K562 (cell line): Measurements from ENCODE around the gene MED29. TPM values are rescaled to one million over a fixed set of nuclear protein-coding genes. Genes with fewer than 3 reads are reported as not detected.

Experiments
- DDX20 ChIP-seq: fragments of 450-650 bp; IDR thresholded peaks from 2 replicates; pipeline ENCODE4 v1.6.1; 2016; ENCODE audit warnings: missing genetic modification characterization, low read depth, mild to moderate bottlenecking, missing compliant biosample characterization, moderate library complexity
- DMBX1 ChIP-seq: fragments of 250-450 bp; sonication (Bioruptor Pico); IDR thresholded peaks from 2 replicates; pipeline ENCODE4 v1.8.0; 2022; ENCODE audit warnings: inconsistent platforms, mild to moderate bottlenecking, moderate library complexity, borderline replicate concordance
- E2F1 ChIP-seq: sonication (generic); formaldehyde crosslinking; IDR thresholded peaks from 2 replicates; pipeline ENCODE4 v1.8.1; 2023; ENCODE audit warnings: mild to moderate bottlenecking, missing genetic modification reagents, moderate library complexity
- E2F6 ChIP-seq, 2 experiments: IDR thresholded peaks; 2 replicates each; pipeline ENCODE4 v1.6.1; 2011; ENCODE audit warnings: borderline replicate concordance in 1 of 2, control low read depth in 1 of 2, low read depth in 1 of 2, low read length in 1 of 2, mild to moderate bottlenecking in 1 of 2, mixed read lengths in 1 of 2, moderate library complexity in 1 of 2; ENCODE audit not compliant: insufficient read depth in 1 of 2, insufficient read length in 1 of 2, poor library complexity in 1 of 2, severe bottlenecking in 1 of 2; ENCODE audit errors: extremely low read depth in 1 of 2
- HEY1 ChIP-seq: fragments of 250-450 bp; sonication (Bioruptor Pico); IDR thresholded peaks from 2 replicates; pipeline ENCODE4 v1.5.0; 2020; ENCODE audit warnings: mild to moderate bottlenecking, moderate library complexity, borderline replicate concordance
- MLLT1 ChIP-seq, 2 experiments: fragments of 450-650 bp; IDR thresholded peaks; 2 replicates each; pipeline ENCODE4 v1.6.1; 2016
- MYBL2 ChIP-seq, 2 experiments: fragments of 450-650 bp in 1 of 2; sonication (generic) in 1 of 2; formaldehyde crosslinking in 1 of 2; IDR thresholded peaks; 2 replicates each; pipeline versions ENCODE4 v1.6.1 to v1.8.1; 2017 to 2022; ENCODE audit warnings: borderline replicate concordance in 1 of 2, inconsistent platforms in 1 of 2, low read depth in 1 of 2, mild to moderate bottlenecking in 1 of 2, missing genetic modification reagents in 1 of 2, moderate library complexity in 1 of 2
- NFYB ChIP-seq: IDR thresholded peaks from 2 replicates; pipeline ENCODE4 v1.6.1; 2011; ENCODE audit warnings: mild to moderate bottlenecking, moderate library complexity; ENCODE audit not compliant: insufficient read length; ENCODE audit errors: extremely low read depth
- RFX5 ChIP-seq: IDR thresholded peaks from 2 replicates; pipeline ENCODE4 v1.6.1; 2011; ENCODE audit warnings: low read depth, mild to moderate bottlenecking, improper control_type of control experiment, low read length
- SMAD4 ChIP-seq: fragments of 250-450 bp; sonication (Bioruptor Pico); conservative IDR thresholded peaks from 2 replicates; pipeline ENCODE4 v1.8.0; 2021; ENCODE audit warnings: inconsistent platforms, mild to moderate bottlenecking, moderate library complexity
- TOE1 ChIP-seq, 2 experiments: fragments of 450-650 bp in 1 of 2; sonication (generic) in 1 of 2; formaldehyde crosslinking in 1 of 2; IDR thresholded peaks; 2 replicates each; pipeline versions ENCODE4 v1.7.1 to v1.8.0; 2016 to 2022; ENCODE audit warnings: borderline replicate concordance in 2 of 2, mild to moderate bottlenecking in 2 of 2, antibody characterized with exemption in 1 of 2, inconsistent platforms in 1 of 2, low read depth in 1 of 2, missing genetic modification reagents in 1 of 2, moderate library complexity in 1 of 2
- WHSC1 ChIP-seq: IDR thresholded peaks from one replicate; pipeline ENCODE4 v1.6.1; 2012; ENCODE audit warnings: low read length, control low read depth, inconsistent platforms
- ZBTB26 ChIP-seq: fragments of 450-650 bp; formaldehyde crosslinking; IDR thresholded peaks from 2 replicates; pipeline ENCODE4 v1.4.0; 2022; ENCODE audit warnings: missing genetic modification characterization
- ZHX1 ChIP-seq: fragments of 150-350 bp; conservative IDR thresholded peaks from 2 replicates; pipeline ENCODE4 v1.6.1; 2014; ENCODE audit warnings: low read length
- ZSCAN32 ChIP-seq: fragments of 450-650 bp; formaldehyde crosslinking; IDR thresholded peaks from 2 replicates; pipeline ENCODE4 v1.4.0; 2020; ENCODE audit warnings: mild to moderate bottlenecking, moderate library complexity
- polyA plus RNA-seq, 8 experiments: library from polyadenylated mRNA; depleted of rRNA in 4 of 8; stranded (reverse) in 5 of 8; unstranded in 3 of 8; fragments of >200 nt; fragmentation: Nextera tagmentation in 2 of 8; fragmentation: Illumina TruSeq in 1 of 8; extraction: Ambion mirVana in 2 of 8; extraction: Trizol in 1 of 8; gene quantifications; 2 replicates each; pipeline versions ENCODE4 v1.2.1 to v1.2.3, GENCODE V29; 2011 to 2014; ENCODE audit warnings: inconsistent platforms in 1 of 8, missing spikeins in 1 of 8
- total RNA-seq, 7 experiments: library from RNA; depleted of rRNA in 6 of 7; stranded (reverse); fragments of >200 nt in 6 of 7; fragmentation: Illumina TruSeq in 2 of 7; extraction: Trizol in 2 of 7; gene quantifications; 2 replicates each; pipeline versions ENCODE4 v1.2.1 to v1.2.3, GENCODE V29; 2011 to 2021; ENCODE audit warnings: low replicate concordance in 1 of 7

Gene MED29
- total and polyA plus RNA-seq, 9 of the 15 experiments (the other 6 are each of a cell fraction or from before 2014, with no cell fraction given), result 1.8 to 22.6 (median 12.4) TPM

- TF ChIP-seq DMBX1 (CRISPR knock-in tag) (no peak), MLLT1 (IDR thresholded peaks at IDR 0.05) (peak in 1 of 2 experiments; percentile 12; a peak in 1 of 4 replicates), WHSC1 (no peak), DDX20 (tag) (no peak), MYBL2 (IDR thresholded peaks at IDR 0.05; ENCODE audit: low read depth) (no peak), MYBL2 (CRISPR knock-in tag; IDR thresholded peaks at IDR 0.05; ENCODE audit: borderline replicate concordance) (no peak), TOE1 (IDR thresholded peaks at IDR 0.05; ENCODE audit: borderline replicate concordance) (peak; percentile 49), TOE1 (CRISPR knock-in tag; IDR thresholded peaks at IDR 0.05; ENCODE audit: borderline replicate concordance, low read depth) (no peak), SMAD4 (CRISPR knock-in tag) (peak; percentile 53), NFYB (no peak), E2F1 (CRISPR knock-in tag) (no peak), ZSCAN32 (CRISPR knock-in tag) (no peak), ZHX1 (no peak), HEY1 (CRISPR knock-in tag) (no peak), ZBTB26 (CRISPR knock-in tag) (no peak), E2F6 (IDR thresholded peaks at IDR 0.05; ENCODE audit: borderline replicate concordance in 1 of 2, extremely low read depth in 1 of 2, insufficient read depth in 1 of 2, insufficient read length in 1 of 2, low read depth in 1 of 2, low read length in 1 of 2, poor library complexity in 1 of 2, severe bottlenecking in 1 of 2) (no peak), RFX5 (no peak)
Measured at GRCh38 chr19:39397360-39398296, 6.5 kb downstream of the MED29 start (continued).
